CMK (cell line): ENCODE measurements around the gene MED26.
"Not testable (repeated sequence)": the region's sequence is repeated elsewhere in the genome, so short reads cannot be mapped to it uniquely, and the experiment has no call there.

ENCODE experiments used
- DNase-seq: peaks from one replicate; pipeline ENCODE4 v3.0.0-alpha.2; 2010; ENCODE audit warnings: low read depth

MED26 gene, protein sequence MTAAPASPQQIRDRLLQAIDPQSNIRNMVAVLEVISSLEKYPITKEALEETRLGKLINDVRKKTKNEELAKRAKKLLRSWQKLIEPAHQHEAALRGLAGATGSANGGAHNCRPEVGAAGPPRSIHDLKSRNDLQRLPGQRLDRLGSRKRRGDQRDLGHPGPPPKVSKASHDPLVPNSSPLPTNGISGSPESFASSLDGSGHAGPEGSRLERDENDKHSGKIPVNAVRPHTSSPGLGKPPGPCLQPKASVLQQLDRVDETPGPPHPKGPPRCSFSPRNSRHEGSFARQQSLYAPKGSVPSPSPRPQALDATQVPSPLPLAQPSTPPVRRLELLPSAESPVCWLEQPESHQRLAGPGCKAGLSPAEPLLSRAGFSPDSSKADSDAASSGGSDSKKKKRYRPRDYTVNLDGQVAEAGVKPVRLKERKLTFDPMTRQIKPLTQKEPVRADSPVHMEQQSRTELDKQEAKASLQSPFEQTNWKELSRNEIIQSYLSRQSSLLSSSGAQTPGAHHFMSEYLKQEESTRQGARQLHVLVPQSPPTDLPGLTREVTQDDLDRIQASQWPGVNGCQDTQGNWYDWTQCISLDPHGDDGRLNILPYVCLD

GRCh38 chr19:16628183-16628983 lies at the start of gene MED26:
Gene MED26 (minus strand): TSS chr19:16628204. CDS start chr19:16627943, 261 bp downstream.
- DNase-seq, result peak; percentile 79

GRCh38 chr19:16677055-16677454 lies 49.1 kb upstream of the MED26 start:
- DNase-seq, result no peak

- no peak for DNase-seq
Measured at GRCh38 chr19:16676101-16676798, 48.2 kb upstream of the MED26 start.

DNA sequence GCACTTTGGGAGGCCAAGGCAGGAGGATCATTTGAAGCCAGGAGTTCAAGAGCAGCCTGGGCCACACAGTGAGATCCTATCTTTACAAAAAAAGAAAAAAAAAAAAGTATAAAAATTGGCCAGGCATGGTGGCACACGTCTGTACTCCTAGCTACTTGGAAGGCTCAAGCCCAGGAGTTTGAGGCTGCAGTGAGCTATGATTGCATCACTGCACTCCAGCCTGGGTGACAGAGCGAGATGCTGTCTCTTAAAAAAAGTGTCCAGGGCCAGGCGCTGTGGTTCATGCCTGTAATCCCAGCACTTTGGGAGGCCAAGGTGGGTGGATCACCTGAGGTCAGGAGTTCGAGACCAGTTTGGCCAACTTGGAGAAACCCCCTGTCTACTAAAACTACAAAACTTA lies 45.8 kb upstream of the MED26 start:
- DNase-seq, result not testable (repeated sequence)

GRCh38 chr19:16673231-16673630 lies 45.2 kb upstream of the MED26 start:
- DNase-seq, result no peak

DNA sequence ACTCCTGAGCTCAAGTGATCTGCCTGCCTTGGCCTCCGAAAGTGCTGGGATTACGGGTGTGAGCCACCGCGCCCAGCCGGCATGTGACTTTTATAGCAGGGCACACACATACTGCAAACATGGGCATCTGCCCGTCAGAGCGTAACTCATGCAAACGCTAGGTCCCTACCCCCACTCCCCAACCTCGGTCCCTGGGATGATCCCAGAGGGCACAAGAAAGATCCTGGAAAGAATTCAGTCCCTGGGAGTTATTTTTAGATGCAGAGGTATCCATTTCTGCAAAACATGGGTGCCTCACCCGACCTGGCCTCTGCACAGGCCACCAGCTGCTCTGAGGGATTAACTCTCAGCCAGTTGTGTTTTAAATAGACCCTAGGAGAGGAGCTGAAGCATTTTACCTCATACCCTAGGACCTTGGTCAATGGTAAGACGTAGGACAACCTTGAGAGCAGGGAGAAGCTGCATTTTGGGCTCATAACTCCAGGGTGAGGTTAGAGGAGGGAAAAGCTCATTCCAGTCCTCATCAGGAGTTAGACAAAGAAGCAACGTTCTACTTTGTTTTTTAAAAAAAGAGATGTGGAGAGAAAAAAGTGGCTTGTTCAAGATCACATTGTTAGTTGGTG lies 43.8 kb upstream of the MED26 start:
- DNase-seq, result no peak

DNA sequence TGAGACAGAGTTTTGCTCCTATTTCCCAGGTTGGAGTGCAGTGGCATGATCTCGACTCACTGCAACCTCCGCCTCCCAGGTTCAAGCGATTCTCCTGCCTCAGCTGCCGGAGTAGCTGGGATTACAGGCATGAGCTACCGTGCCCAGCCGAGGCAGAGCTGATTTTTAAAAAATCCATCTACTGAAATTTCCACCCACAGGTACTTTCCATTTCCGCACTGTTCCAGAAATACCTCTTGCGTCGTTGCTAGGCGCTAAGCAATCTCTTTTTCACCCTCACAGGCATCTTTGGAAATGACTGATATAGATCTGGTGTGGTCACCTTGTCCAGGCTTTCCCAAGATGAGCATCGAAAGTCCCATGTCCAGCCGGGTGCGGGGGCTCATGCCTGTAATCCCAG lies 42.3 kb upstream of the MED26 start:
- no peak for DNase-seq

- DNase-seq, result not testable (repeated sequence)
Measured at GRCh38 chr19:16668702-16669101, 40.7 kb upstream of the MED26 start.

DNA sequence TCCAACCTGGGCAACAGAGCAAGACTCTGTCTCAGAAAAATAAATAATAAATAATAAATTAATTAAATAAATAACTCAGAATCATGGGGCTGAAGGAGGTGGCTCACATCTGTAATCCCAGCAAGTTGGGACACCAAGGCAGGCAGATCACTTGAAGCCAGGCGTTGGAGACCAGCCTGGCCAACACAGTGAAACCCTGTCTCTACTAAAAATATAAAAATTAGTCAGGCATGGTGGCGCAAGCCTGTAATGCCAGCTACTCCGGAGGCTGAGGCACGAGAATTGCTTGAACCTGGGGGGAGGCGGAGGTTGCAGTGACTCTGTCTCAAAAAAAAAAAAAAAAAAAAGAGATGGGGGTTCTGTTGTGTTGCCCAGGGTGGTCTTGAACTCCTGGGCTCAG lies 40.2 kb upstream of the MED26 start:
- no peak for DNase-seq

DNA sequence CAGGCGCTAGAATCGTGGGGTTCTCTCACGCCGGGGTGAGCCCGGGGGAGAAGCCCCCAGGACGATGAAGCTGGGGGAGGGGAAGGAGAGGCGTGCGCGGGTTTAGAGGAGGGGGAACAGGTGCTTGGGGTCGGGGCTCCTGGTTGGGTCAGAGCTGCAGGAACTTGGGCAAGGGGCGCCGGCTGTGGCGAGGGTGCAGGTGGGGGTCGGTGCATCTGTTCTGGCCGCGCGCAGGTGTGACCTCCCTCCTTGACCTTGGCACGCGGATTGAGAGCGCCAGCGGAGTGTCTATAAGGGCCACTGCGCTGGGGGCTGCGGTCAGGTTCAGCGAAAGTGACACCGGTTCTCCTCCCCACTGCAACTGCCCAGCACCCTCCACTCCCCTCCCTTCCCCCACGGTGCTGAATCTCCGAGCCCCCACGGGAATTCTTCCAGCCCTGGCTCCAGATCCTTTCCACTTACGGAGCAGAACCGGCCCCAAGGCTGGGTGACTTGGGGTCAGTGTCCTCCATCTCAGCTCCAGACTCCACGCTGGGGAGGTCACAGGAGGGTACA lies 33.6 kb upstream of the MED26 start:
- DNase-seq, result no peak

DNA sequence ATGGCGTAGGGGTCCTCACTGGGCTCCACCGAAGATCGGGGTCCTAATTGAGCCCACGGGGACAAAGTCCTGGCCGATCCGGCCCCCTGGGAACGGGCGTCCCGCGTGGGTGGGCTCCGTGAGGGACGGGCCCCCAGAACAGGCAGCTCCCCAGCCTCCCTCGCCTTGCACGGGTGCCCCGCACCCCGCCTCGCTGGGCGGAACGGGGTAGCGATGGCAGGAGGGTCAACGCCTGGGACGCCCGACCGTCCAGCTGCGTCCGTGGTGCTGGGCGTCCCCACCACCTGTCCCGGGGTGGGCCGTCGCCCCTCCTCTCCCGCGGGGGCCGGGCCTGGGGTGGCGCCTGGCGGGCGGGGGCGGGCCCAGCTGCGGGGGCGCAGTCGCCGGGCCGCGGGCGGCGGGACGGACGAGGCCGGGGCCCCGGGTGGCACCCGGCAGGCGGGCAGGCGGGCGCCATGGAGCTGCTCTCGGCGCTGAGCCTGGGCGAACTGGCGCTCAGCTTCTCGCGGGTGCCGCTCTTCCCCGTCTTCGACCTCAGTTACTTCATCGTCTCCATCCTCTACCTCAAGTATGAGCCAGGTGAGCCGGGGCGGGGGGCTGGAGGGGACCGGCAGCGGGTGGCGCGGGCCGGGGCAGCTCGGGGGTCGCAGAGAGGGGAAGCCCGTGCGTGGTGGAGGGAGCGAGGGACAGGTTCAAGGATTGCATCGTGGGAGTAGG lies 32.9 kb upstream of the MED26 start, which contains the start of gene TMEM38A:
Gene TMEM38A (plus strand): TSS at position 377 of the 717 bp plus-strand sequence. CDS start 79 bp downstream, at position 456.
- DNase-seq, result no peak

GRCh38 chr19:16659832-16660708 lies 32.1 kb upstream of the MED26 start, which contains the start of gene SMIM7:
Gene SMIM7 (minus strand): TSS chr19:16660144. CDS start chr19:16660110, 34 bp downstream.
- peak; percentile 97 for DNase-seq

DNA sequence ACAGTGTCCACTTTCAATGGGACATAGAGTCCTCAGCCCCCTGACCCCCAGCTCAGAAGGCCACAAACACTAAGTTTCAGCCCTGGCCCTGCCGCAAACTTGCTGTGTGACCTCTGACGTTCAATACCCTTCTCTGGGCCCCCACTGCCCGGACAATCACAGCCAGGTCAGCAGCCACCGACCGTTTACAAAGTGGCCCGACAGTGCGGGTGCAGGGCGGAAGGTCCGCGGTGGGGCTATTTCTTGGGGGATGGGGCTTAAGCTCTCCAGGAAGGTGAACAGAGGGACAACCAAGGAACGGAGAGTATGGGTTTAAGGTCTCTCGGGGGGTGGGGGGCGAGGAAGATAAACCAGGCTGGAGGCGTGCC lies 31.4 kb upstream of the MED26 start:
- no peak for DNase-seq

- DNase-seq, result no peak
Measured at GRCh38 chr19:16657384-16657783, 29.4 kb upstream of the MED26 start.

DNA sequence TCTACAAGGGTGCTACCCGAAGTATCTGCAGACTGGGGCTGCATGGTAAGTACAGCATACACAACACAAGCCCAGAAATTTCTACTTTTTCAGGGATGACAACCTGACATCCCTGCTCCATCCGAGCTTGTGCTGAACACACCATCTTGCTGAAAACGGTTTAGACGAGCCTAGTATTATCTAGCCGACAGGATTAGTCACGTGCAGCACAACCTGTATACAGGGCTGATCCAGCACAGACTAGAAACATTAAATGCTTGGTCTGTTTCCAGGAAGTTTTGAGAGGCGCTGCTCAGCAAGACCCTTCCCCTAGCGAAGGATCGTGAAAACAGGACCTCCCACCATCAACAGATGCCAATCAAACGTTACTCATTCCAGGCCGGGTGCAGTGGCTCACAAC lies 27.7 kb upstream of the MED26 start:
- no peak for DNase-seq

GRCh38 chr19:16654627-16655026 lies 26.6 kb upstream of the MED26 start:
- DNase-seq, result no peak

DNA sequence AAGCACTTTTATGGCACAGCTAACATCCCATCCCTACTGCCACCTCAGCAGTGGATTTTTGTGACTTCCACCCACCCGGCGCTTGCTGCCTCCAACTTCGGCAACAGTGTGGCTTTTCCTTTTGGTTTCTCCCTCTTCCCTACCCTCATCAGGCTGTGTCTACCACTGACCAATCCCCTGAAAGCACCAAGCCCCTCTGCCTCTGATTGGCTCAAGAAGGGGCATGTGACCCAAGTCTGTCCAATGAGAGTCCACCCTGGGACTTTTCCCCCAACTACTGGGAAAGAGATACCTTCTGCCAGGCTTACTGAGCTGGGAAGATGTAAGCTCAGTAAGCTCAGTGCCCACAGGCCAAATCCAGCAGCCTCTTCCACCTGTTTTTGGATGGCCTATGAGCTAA lies 26.1 kb upstream of the MED26 start:
- DNase-seq, result no peak

GRCh38 chr19:16652854-16653253 lies 24.9 kb upstream of the MED26 start:
- no peak for DNase-seq

- DNase-seq, result not testable (repeated sequence)
Measured at GRCh38 chr19:16651421-16652188, 23.6 kb upstream of the MED26 start.
